ENCODE data around the gene HOXD9. TPM values are rescaled to one million over a fixed set of nuclear protein-coding genes. Genes with fewer than 3 reads are reported as not detected.

The HOXD9 gene
- total and polyA plus RNA-seq, 8 donors, result 0.29 to 1.7 (median 0.95) TPM

GRCh38 chr2:176082824-176083751 is 39.4 kb upstream of the HOXD9 start:
- Histone ChIP-seq H3K4me1 (peaks cover 0 to 32% of the 10 kb centered on the region in 2 donors), H3K36me3 (no peaks in the 10 kb centered on the region), H3K27ac (no peak overlapping the region), H3K4me3 (no peak overlapping the region), H3K9me3 (no peaks in the 10 kb centered on the region), H3K27me3 (peaks cover 97 to 100% of the 10 kb centered on the region in 2 donors)
- intact Hi-C loops (cut with DNase I), result loop anchor here in 1 of 2 donors (10.0 kb wide), 1 partner anchor 718 kb away; no protein-coding TSS in a partner anchor
- TF ChIP-seq CTCF (IDR thresholded peaks at IDR 0.05), result no peak
- no peak for DNase-seq
- ATAC-seq, result no peak

GRCh38 chr2:176083796-176084261 is 38.7 kb upstream of the HOXD9 start, which contains the start of gene EVX2:
Gene EVX2, minus strand, starts transcription at chr2:176083962. Its CDS starts 186 bp downstream, at chr2:176083776.
- intact Hi-C loops (cut with DNase I), result loop anchor here in 1 of 2 donors (10.0 kb wide), 1 partner anchor 719 kb away; no protein-coding TSS in a partner anchor
- Histone ChIP-seq H3K27me3 (peaks cover 97 to 100% of the 10 kb centered on the region in 2 donors), H3K9me3 (no peaks in the 10 kb centered on the region), H3K36me3 (no peaks in the 10 kb centered on the region), H3K27ac (no peak within 1 kb of the TSS), H3K4me3 (no peak within 1 kb of the TSS), H3K4me1 (peaks cover 0 to 36% of the 10 kb centered on the region in 2 donors)
- DNase-seq (no peak), ATAC-seq (no peak)
- no peak for TF ChIP-seq CTCF (IDR thresholded peaks at IDR 0.05)

- Histone ChIP-seq H3K27ac (no peak overlapping the region), H3K4me3 (no peak overlapping the region), H3K9me3 (no peaks in the 10 kb centered on the region), H3K4me1 (peaks cover 0 to 31% of the 10 kb centered on the region in 2 donors), H3K36me3 (no peaks in the 10 kb centered on the region), H3K27me3 (peaks cover 97 to 100% of the 10 kb centered on the region in 2 donors)
- TF ChIP-seq CTCF (IDR thresholded peaks at IDR 0.05), result no peak
- no peak for ATAC-seq
- no peak for DNase-seq
- intact Hi-C loops (cut with DNase I), result loop anchor here in 1 of 2 donors (10.0 kb wide), 1 partner anchor 720 kb away; no protein-coding TSS in a partner anchor
These were observed 37.9 kb upstream of the HOXD9 start for GRCh38 chr2:176084611-176085119.

- Histone ChIP-seq H3K4me3 (no peak overlapping the region), H3K4me1 (peaks cover 0 to 27% of the 10 kb centered on the region in 2 donors), H3K27ac (no peak overlapping the region), H3K9me3 (no peaks in the 10 kb centered on the region), H3K27me3 (peaks cover 99 to 100% of the 10 kb centered on the region in 2 donors), H3K36me3 (no peaks in the 10 kb centered on the region)
- DNase-seq (no peak), ATAC-seq (no peak)
- no peak for TF ChIP-seq CTCF (IDR thresholded peaks at IDR 0.05)
- intact Hi-C loops (cut with DNase I), result loop anchor here in 1 of 2 donors (10.0 kb wide), 1 partner anchor 720 kb away; no protein-coding TSS in a partner anchor
These were observed 37.3 kb upstream of the HOXD9 start for GRCh38 chr2:176085120-176085788.
